CD4-positive, CD25-positive, alpha-beta regulatory T cell (primary cell): ENCODE data around the gene GABPB1. TPM values are rescaled to one million over a fixed set of nuclear protein-coding genes. Genes with fewer than 3 reads are reported as not detected.

Source experiments
- ATAC-seq, 2 donors: fragments of 150-1000 bp; cut with Tn5 transposase; one replicate each; pipeline ENCODE4 v1.10.0; 2021; ENCODE audit warnings: low read depth in 2 of 2, moderate number of reproducible peaks in 2 of 2, moderate library complexity in 1 of 2
- DNase-seq, 3 donors: peaks; one replicate each; pipeline versions ENCODE4 v3.0.0 to v3.0.0-alpha.2; 2012 to 2022; ENCODE audit warnings: mixed read lengths in 1 of 3
- H3K27ac ChIP-seq: one replicate; pipeline ENCODE4 v1.7.0; 2013; ENCODE audit warnings: mild to moderate bottlenecking, low read length; ENCODE audit not compliant: insufficient read depth, poor library complexity, severe bottlenecking
- H3K27me3 ChIP-seq: one replicate; pipeline ENCODE4 v1.7.0; 2013; ENCODE audit warnings: low read length; ENCODE audit not compliant: control insufficient read depth, insufficient read depth
- H3K36me3 ChIP-seq: one replicate; pipeline ENCODE4 v1.7.0; 2013; ENCODE audit warnings: mild to moderate bottlenecking, low read length, moderate library complexity; ENCODE audit not compliant: control insufficient read depth, insufficient read depth
- H3K4me1 ChIP-seq: 2 replicates; pipeline ENCODE4 v1.7.0; 2013; ENCODE audit warnings: mild to moderate bottlenecking, low read length; ENCODE audit not compliant: insufficient read depth, control insufficient read depth, poor library complexity, severe bottlenecking
- H3K4me3 ChIP-seq: one replicate; pipeline ENCODE4 v1.7.0; 2013; ENCODE audit warnings: low read depth, mild to moderate bottlenecking, low read length, moderate library complexity
- H3K9me3 ChIP-seq, 2 experiments: 1 replicate in 1 of 2; 2 replicates in 1 of 2; pipeline ENCODE4 v1.7.0; 2013; ENCODE audit warnings: low read length in 2 of 2, mild to moderate bottlenecking in 1 of 2, moderate library complexity in 1 of 2; ENCODE audit not compliant: control insufficient read depth in 2 of 2
- H3K27ac Mint-ChIP-seq, 3 donors: one replicate each; pipeline ENCODE4 v1.8.0; 2020 to 2022; ENCODE audit warnings: mild to moderate bottlenecking in 3 of 3, mixed read lengths in 3 of 3, moderate library complexity in 2 of 3
- H3K27me3 Mint-ChIP-seq: one replicate; pipeline ENCODE4 v1.8.0; 2022; ENCODE audit warnings: mild to moderate bottlenecking, mixed read lengths
- H3K36me3 Mint-ChIP-seq: one replicate; pipeline ENCODE4 v1.8.0; 2020; ENCODE audit warnings: mixed read lengths
- H3K4me1 Mint-ChIP-seq, 4 donors: one replicate each; pipeline ENCODE4 v1.8.0; 2020 to 2022; ENCODE audit warnings: mixed read lengths in 4 of 4, mild to moderate bottlenecking in 1 of 4
- H3K4me3 Mint-ChIP-seq, 4 donors: one replicate each; pipeline ENCODE4 v1.8.0; 2020 to 2022; ENCODE audit warnings: mild to moderate bottlenecking in 4 of 4, mixed read lengths in 4 of 4, moderate library complexity in 3 of 4
- H3K9me3 Mint-ChIP-seq, 7 donors: one replicate each; pipeline ENCODE4 v1.8.0; 2020 to 2022; ENCODE audit warnings: mixed read lengths in 7 of 7, mild to moderate bottlenecking in 3 of 7, moderate library complexity in 2 of 7
- polyA plus RNA-seq, 4 donors: library from polyadenylated mRNA; unstranded; fragments of 300-500 nt; fragmentation: Illumina TruSeq; gene quantifications; one replicate each; pipeline ENCODE4 v1.2.3, GENCODE V29; 2021
- total RNA-seq: library from RNA; stranded (reverse); gene quantifications from one replicate; pipeline ENCODE4 v1.2.3, GENCODE V29; 2022

The GABPB1 gene
- total and polyA plus RNA-seq, 5 donors from 2014 or later: 29.9 to 38.3 (median 31.2) TPM

DNA sequence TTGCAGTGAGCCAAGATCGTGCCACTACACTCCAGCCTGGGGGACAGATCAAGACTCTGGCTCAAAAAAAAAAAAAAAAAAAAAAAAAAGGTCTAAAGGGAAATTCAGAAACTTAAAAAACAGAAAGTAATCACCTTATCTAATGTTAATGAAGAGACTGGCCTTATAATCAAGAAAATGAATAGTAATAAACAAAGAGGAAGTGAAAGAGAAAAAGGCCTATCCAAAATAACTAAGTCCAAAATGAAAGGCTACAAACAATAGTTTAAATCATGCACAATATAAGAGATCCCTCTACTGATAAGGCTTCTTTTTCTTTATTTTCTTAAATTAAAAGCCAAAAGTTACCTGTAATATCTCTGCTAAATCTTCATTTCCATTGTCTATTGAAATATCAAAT lies 52.4 kb downstream of the GABPB1 start:
- Histone ChIP-seq H3K4me1 (no peaks in the 10 kb centered on the region), H3K4me3 (no peak overlapping the region), H3K36me3 (peaks cover 50% of the 10 kb centered on the region), H3K27me3 (no peaks in the 10 kb centered on the region), H3K27ac (no peak overlapping the region), H3K9me3 (peaks cover 0 to under 1% of the 10 kb centered on the region in 2 experiments)
- no peak for ATAC-seq
- peaks cover 46% of the 10 kb centered on the region for H3K36me3 Mint-ChIP-seq
- H3K4me3 Mint-ChIP-seq: no peak overlapping the region
- no peak for DNase-seq
- peaks cover 3 to 6% (median 5%) of the 10 kb centered on the region in 4 donors for H3K4me1 Mint-ChIP-seq
- H3K27ac Mint-ChIP-seq: no peak overlapping the region
- H3K9me3 Mint-ChIP-seq: peaks cover 0 to 4% (median 0%) of the 10 kb centered on the region in 7 donors
- no peaks in the 10 kb centered on the region for H3K27me3 Mint-ChIP-seq

DNA sequence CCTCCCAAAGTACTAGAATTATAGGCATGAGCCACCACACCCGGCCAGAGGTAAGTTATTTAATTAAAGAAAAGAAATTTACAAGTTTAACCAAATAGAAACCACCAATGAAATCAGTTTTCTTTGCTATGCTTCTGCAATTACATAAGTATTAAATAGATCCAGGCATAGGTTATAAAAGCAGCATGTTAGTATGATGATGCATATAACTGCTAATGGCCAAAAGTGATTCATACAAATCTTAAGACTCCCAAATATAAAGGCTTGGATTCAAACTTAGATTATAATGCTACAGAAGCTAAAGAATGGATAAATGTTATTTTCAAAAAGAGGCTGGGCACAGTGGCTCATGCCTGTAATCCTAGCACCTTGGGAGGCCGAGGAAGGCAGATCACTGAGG lies 56.7 kb downstream of the GABPB1 start:
- Histone ChIP-seq H3K27ac (no peak overlapping the region), H3K9me3 (no peaks in the 10 kb centered on the region), H3K36me3 (peaks cover 46% of the 10 kb centered on the region), H3K27me3 (no peaks in the 10 kb centered on the region), H3K4me1 (no peaks in the 10 kb centered on the region), H3K4me3 (no peak overlapping the region)
- H3K9me3 Mint-ChIP-seq: no peaks in the 10 kb centered on the region
- ATAC-seq (no peak), DNase-seq (no peak)
- peaks cover 0 to 7% (median 0%) of the 10 kb centered on the region in 4 donors for H3K4me1 Mint-ChIP-seq
- peaks cover 38% of the 10 kb centered on the region for H3K36me3 Mint-ChIP-seq
- no peak overlapping the region for H3K27ac Mint-ChIP-seq
- no peaks in the 10 kb centered on the region for H3K27me3 Mint-ChIP-seq
- H3K4me3 Mint-ChIP-seq: no peak overlapping the region

- no peak for ATAC-seq
- no peaks in the 10 kb centered on the region for H3K27me3 Mint-ChIP-seq
- no peaks in the 10 kb centered on the region for H3K9me3 Mint-ChIP-seq
- H3K4me3 Mint-ChIP-seq: no peak overlapping the region
- Histone ChIP-seq H3K9me3 (no peaks in the 10 kb centered on the region), H3K4me3 (no peak overlapping the region), H3K27me3 (no peaks in the 10 kb centered on the region), H3K4me1 (no peaks in the 10 kb centered on the region), H3K27ac (no peak overlapping the region), H3K36me3 (peaks cover 41% of the 10 kb centered on the region)
- peak overlapping the region in 1 of 3 donors; percentile 43 for H3K27ac Mint-ChIP-seq
- peaks cover 25% of the 10 kb centered on the region for H3K36me3 Mint-ChIP-seq
- no peak for DNase-seq
- peaks cover 0 to 4% (median under 1%) of the 10 kb centered on the region in 4 donors for H3K4me1 Mint-ChIP-seq
Observed at GRCh38 chr15:50295966-50296365, 59.0 kb downstream of the GABPB1 start.

GRCh38 chr15:50289749-50290148 lies 65.2 kb downstream of the GABPB1 start:
- peaks cover 28% of the 10 kb centered on the region for H3K36me3 Mint-ChIP-seq
- H3K36me3 ChIP-seq: peaks cover 50% of the 10 kb centered on the region
- H3K4me3 ChIP-seq: no peak overlapping the region
- no peak for DNase-seq
- H3K27ac ChIP-seq: no peak overlapping the region
- H3K9me3 Mint-ChIP-seq: no peaks in the 10 kb centered on the region
- no peaks in the 10 kb centered on the region for H3K27me3 Mint-ChIP-seq
- ATAC-seq: no peak
- peaks cover 0 to 4% (median 0%) of the 10 kb centered on the region in 4 donors for H3K4me1 Mint-ChIP-seq
- H3K27me3 ChIP-seq: no peaks in the 10 kb centered on the region
- H3K4me3 Mint-ChIP-seq: no peak overlapping the region
- H3K4me1 ChIP-seq: no peaks in the 10 kb centered on the region
- no peaks in the 10 kb centered on the region for H3K9me3 ChIP-seq
- H3K27ac Mint-ChIP-seq: no peak overlapping the region

DNA sequence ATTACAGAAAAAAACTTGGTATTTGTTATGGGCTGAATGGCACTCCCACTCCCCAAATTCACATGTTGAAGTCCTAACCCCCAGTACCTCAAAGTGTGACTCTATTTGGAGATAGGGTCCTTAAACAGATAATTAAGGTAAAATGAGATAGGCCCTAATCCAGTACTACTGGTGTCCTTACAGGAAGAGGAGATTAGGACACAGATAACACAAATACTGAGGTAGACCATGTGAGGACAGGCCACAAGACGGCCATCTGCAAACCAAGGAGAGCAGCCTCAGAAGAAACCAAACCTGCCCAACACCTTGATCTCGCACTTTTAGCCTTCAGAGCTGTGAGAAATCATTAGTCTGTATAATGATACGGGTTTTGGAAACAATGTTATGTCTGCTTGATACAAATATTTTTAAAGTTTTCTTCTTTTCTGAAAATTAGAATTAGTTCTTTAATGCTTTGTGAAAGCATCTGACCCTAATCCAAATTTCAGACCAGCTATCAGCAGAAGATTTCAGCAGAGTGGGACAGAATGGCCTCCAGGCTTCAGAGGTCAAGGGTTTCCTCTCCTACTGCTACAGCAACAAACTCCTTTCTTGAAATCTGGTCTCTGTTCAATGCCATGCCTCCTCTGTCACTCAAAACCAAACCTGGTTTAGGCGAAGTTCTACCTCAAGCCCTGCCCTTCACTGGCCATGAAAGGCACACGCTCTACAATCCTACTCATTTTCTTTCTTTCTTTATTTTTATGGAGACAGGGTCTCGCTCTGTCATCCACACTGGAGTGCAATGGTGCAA lies 67.5 kb downstream of the GABPB1 start:
- Histone ChIP-seq H3K36me3 (peaks cover 48% of the 10 kb centered on the region), H3K9me3 (no peaks in the 10 kb centered on the region), H3K27me3 (no peaks in the 10 kb centered on the region), H3K27ac (no peak overlapping the region), H3K4me3 (no peak overlapping the region), H3K4me1 (no peaks in the 10 kb centered on the region)
- DNase-seq (no peak), ATAC-seq (no peak)
- Mint-ChIP-seq H3K27me3 (no peaks in the 10 kb centered on the region), H3K27ac (peak overlapping the region; percentile 11 to 47 (median 13)), H3K4me1 (peaks cover 0 to 4% (median 0%) of the 10 kb centered on the region in 4 donors), H3K9me3 (no peaks in the 10 kb centered on the region), H3K4me3 (no peak overlapping the region), H3K36me3 (peaks cover 28% of the 10 kb centered on the region)

- Histone ChIP-seq H3K9me3 (no peaks in the 10 kb centered on the region), H3K4me3 (no peak overlapping the region), H3K4me1 (no peaks in the 10 kb centered on the region), H3K27ac (no peak overlapping the region), H3K36me3 (peaks cover 18% of the 10 kb centered on the region), H3K27me3 (no peaks in the 10 kb centered on the region)
- H3K27me3 Mint-ChIP-seq: no peaks in the 10 kb centered on the region
- H3K9me3 Mint-ChIP-seq: no peaks in the 10 kb centered on the region
- H3K27ac Mint-ChIP-seq: no peak overlapping the region
- H3K36me3 Mint-ChIP-seq: peaks cover 14% of the 10 kb centered on the region
- DNase-seq (no peak), ATAC-seq (no peak)
- H3K4me3 Mint-ChIP-seq: no peak overlapping the region
- peaks cover 0 to 2% (median 0%) of the 10 kb centered on the region in 4 donors for H3K4me1 Mint-ChIP-seq
Observed at GRCh38 chr15:50281427-50281826, 73.6 kb downstream of the GABPB1 start.

DNA sequence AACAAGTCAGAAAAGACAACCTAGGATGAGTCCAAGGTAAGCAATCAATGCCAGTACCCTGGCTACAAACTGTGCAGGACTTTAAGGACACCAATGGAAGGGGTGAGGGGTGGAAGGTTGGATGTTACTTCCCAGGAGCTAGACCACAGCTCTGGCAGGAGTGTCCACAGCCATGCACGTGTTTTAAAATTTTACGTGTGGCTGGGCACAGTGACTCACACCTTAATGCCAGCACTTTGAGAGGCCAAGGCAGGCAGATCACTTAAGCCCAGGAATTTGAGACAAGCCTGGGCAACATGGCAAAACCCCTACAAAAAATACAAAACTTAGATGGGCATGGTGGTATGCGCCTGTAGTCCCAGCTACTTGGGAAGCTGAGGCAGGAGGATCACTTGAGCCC lies 74.7 kb downstream of the GABPB1 start:
- peaks cover 10% of the 10 kb centered on the region for H3K36me3 ChIP-seq
- DNase-seq (no peak), ATAC-seq (no peak)
- no peaks in the 10 kb centered on the region for H3K27me3 ChIP-seq
- Mint-ChIP-seq H3K4me3 (no peak overlapping the region), H3K4me1 (peaks cover 0 to 2% (median 0%) of the 10 kb centered on the region in 4 donors), H3K27ac (peak overlapping the region in 1 of 3 donors; percentile 6), H3K27me3 (no peaks in the 10 kb centered on the region), H3K9me3 (no peaks in the 10 kb centered on the region), H3K36me3 (peaks cover 10% of the 10 kb centered on the region)
- no peak overlapping the region for H3K4me3 ChIP-seq
- H3K4me1 ChIP-seq: no peaks in the 10 kb centered on the region
- H3K9me3 ChIP-seq: no peaks in the 10 kb centered on the region
- no peak overlapping the region for H3K27ac ChIP-seq

- Mint-ChIP-seq H3K9me3 (no peaks in the 10 kb centered on the region), H3K4me1 (peaks cover 0 to 2% (median 0%) of the 10 kb centered on the region in 4 donors), H3K27ac (peak overlapping the region in 1 of 3 donors; percentile 31), H3K4me3 (no peak overlapping the region), H3K36me3 (peaks cover 10% of the 10 kb centered on the region), H3K27me3 (no peaks in the 10 kb centered on the region)
- H3K9me3 ChIP-seq: no peaks in the 10 kb centered on the region
- H3K27me3 ChIP-seq: no peaks in the 10 kb centered on the region
- H3K27ac ChIP-seq: no peak overlapping the region
- ATAC-seq: no peak
- H3K4me3 ChIP-seq: no peak overlapping the region
- peaks cover 6% of the 10 kb centered on the region for H3K36me3 ChIP-seq
- no peaks in the 10 kb centered on the region for H3K4me1 ChIP-seq
- no peak for DNase-seq
Observed at GRCh38 chr15:50278496-50278895, 76.5 kb downstream of the GABPB1 start.
